CD4-positive, alpha-beta T cell (primary cell): ENCODE data around the gene MYB. TPM values are rescaled to one million over a fixed set of nuclear protein-coding genes. Genes with fewer than 3 reads are reported as not detected.
A peak's percentile ranks its signal among the peaks of the same experiment; 100 is the strongest.

ENCODE experiments used
- ATAC-seq: fragments of 200-7000 bp; cut with Tn5 transposase; one replicate; pipeline ENCODE4 v1.10.0; 2022; ENCODE audit warnings: mild to moderate bottlenecking; ENCODE audit not compliant: poor library complexity
- CTCF ChIA-PET: fragments of 350-600 bp; sonication (Branson Sonifier 250); formaldehyde crosslinking; loops from one replicate; lab custom pipeline; 2021; ENCODE audit warnings: antibody characterized with exemption, inconsistent platforms; lab: Charles Lee
- POLR2A ChIA-PET: fragments of 350-600 bp; sonication (Branson Sonifier 250); formaldehyde crosslinking; loops from one replicate; lab custom pipeline; 2021; ENCODE audit warnings: antibody characterized with exemption, inconsistent platforms; lab: Charles Lee
- DNase-seq, 14 experiments: peaks; one replicate each; pipeline ENCODE4 v3.0.0-alpha.2; 2013 to 2020; ENCODE audit warnings: mixed read lengths in 2 of 14
- H3K27ac ChIP-seq, 2 donors: one replicate each; pipeline versions ENCODE4 v1.5.1 to v1.7.0; 2013; ENCODE audit warnings: low read length in 2 of 2, low read depth in 1 of 2, mild to moderate bottlenecking in 1 of 2
- H3K27me3 ChIP-seq, 2 experiments: 1 replicate in 1 of 2; 2 replicates in 1 of 2; pipeline versions ENCODE4 v1.6.1 to v1.7.0; 2013; ENCODE audit warnings: low read length in 2 of 2, control low read depth in 1 of 2, mild to moderate bottlenecking in 1 of 2, moderate library complexity in 1 of 2; ENCODE audit not compliant: insufficient read depth in 2 of 2, control insufficient read depth in 1 of 2
- H3K36me3 ChIP-seq: one replicate; pipeline ENCODE4 v1.6.1; 2013; ENCODE audit warnings: low read length, control low read depth; ENCODE audit not compliant: insufficient read depth
- H3K4me1 ChIP-seq: one replicate; pipeline ENCODE4 v1.6.1; 2013; ENCODE audit warnings: low read length, control low read depth; ENCODE audit not compliant: insufficient read depth
- H3K4me3 ChIP-seq: one replicate; pipeline ENCODE4 v1.5.1; 2013; ENCODE audit warnings: mild to moderate bottlenecking, low read length, moderate library complexity
- H3K9me3 ChIP-seq, 2 experiments: 1 replicate in 1 of 2; 2 replicates in 1 of 2; pipeline versions ENCODE4 v1.6.1 to v1.7.0; 2013; ENCODE audit warnings: low read length in 2 of 2, mild to moderate bottlenecking in 2 of 2, control low read depth in 1 of 2, moderate library complexity in 1 of 2; ENCODE audit not compliant: control insufficient read depth in 1 of 2, insufficient read depth in 1 of 2
- H3K27ac Mint-ChIP-seq: one replicate; pipeline ENCODE4 v1.8.0; 2020; ENCODE audit warnings: mixed read lengths
- H3K27me3 Mint-ChIP-seq: one replicate; pipeline ENCODE4 v1.8.0; 2021; ENCODE audit warnings: mixed read lengths
- H3K36me3 Mint-ChIP-seq: one replicate; pipeline ENCODE4 v1.8.0; 2021; ENCODE audit warnings: low read depth, mixed read lengths
- H3K4me1 Mint-ChIP-seq: one replicate; pipeline ENCODE4 v1.8.0; 2021; ENCODE audit warnings: low read depth, mixed read lengths
- H3K4me3 Mint-ChIP-seq: one replicate; pipeline ENCODE4 v1.8.0; 2020; ENCODE audit warnings: mild to moderate bottlenecking, mixed read lengths
- H3K9me3 Mint-ChIP-seq: one replicate; pipeline ENCODE4 v1.8.0; 2020; ENCODE audit warnings: mixed read lengths
- intact Hi-C, 2 experiments: fragments of 100-400 bp; cut with DNase I in 1 of 2; cut with micrococcal nuclease in 1 of 2; formaldehyde crosslinking; loops; one replicate each; pipeline versions ENCODE4 v1.15.1 to v1.9.0; 2023 to 2025; cut with DNase I, micrococcal nuclease
- total RNA-seq, 174 experiments: library from RNA in 2 of 174; stranded (reverse) in 2 of 174; gene quantifications; one replicate each; pipeline ENCODE4 v1.2.3 and lab custom pipeline; 2021 to 2026
- TF ChIP-seq, protein P1 (sequence below): fragments of 200-600 bp; IDR thresholded peaks from one replicate; pipeline ENCODE4 v1.8.0; 2022; ENCODE audit warnings: antibody characterized with exemption, mild to moderate bottlenecking

Gene MYB
- total RNA-seq, 2 experiments from 2014 or later: 2.0 to 2.6 TPM

DNA sequence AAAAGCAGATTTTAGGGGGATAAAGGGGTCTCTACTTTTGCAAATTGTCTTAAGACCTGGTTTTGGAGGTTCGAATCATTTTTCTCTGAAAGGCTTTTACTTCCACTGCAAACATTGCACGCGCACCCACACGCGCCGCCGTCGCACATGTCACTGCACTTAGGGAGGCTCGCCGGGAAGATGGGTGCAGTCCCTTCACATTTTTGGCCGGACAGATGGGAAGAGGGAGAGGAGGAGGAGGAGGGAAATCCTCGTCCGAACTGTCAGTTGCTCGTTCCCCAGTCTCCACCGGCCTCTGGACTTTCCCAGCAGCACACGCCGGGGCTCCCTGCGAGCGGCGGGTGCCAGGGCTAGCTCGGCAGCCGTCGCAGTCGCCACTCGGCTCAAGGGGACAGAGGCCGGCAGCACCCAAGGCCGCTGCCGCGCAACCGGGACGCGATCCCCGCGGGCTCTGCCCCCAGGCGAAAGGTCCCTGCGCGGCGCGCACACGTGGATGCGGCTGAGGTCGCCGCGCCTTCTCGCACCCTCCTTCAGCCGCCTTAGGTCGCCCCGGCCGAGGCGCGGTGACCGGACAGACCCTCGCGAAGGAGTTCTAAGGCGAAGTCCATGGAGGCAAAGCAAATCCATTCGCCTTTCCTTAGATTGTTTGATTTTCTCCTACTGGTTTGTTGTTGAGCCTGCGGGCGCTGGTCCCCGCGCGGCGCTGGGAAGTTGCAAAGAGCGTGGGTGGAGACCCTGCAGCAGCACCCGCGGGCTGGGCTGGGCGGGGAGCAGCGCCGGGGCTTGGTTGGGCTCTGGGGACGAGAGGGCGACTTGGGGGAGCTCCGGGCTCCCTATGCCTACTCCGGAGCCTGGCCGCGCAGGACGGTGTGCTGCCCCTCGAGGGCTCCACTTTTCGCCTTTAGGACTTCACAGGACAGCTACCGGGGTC, 1.2 kb downstream of the MYB start:
- H3K36me3 ChIP-seq: no peaks in the 10 kb centered on the region
- ATAC-seq (peak; percentile 24), DNase-seq (peak in 11 of 14 experiments; percentile 13 to 64 (median 38))
- intact Hi-C loops: loop anchor here (1.0 to 10.0 kb wide), 10 partner anchors 19 to 1008 kb away; partner anchors contain the start of gene HBS1L (in 1 of the 2)
- no peaks in the 10 kb centered on the region for H3K27me3 Mint-ChIP-seq
- TF ChIP-seq, protein P1, sequence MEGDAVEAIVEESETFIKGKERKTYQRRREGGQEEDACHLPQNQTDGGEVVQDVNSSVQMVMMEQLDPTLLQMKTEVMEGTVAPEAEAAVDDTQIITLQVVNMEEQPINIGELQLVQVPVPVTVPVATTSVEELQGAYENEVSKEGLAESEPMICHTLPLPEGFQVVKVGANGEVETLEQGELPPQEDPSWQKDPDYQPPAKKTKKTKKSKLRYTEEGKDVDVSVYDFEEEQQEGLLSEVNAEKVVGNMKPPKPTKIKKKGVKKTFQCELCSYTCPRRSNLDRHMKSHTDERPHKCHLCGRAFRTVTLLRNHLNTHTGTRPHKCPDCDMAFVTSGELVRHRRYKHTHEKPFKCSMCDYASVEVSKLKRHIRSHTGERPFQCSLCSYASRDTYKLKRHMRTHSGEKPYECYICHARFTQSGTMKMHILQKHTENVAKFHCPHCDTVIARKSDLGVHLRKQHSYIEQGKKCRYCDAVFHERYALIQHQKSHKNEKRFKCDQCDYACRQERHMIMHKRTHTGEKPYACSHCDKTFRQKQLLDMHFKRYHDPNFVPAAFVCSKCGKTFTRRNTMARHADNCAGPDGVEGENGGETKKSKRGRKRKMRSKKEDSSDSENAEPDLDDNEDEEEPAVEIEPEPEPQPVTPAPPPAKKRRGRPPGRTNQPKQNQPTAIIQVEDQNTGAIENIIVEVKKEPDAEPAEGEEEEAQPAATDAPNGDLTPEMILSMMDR: no peak
- ChIA-PET CTCF (interaction anchor here (0.7 to 3.0 kb wide), 4 partner anchors 20 to 153 kb away, joined by 3 to 20 read pairs (median 3); no protein-coding TSS in a partner anchor), POLR2A (interaction anchor here (1.0 to 4.7 kb wide), 9 partner anchors 8 to 127 kb away, joined by 4 to 31 read pairs (median 7); partner anchors contain the start of gene HBS1L)
- H3K4me1 ChIP-seq: peaks cover 26% of the 10 kb centered on the region
- no peaks in the 10 kb centered on the region for H3K9me3 ChIP-seq
- H3K27ac ChIP-seq: peak overlapping the region in 1 of 2 donors; percentile 15
- H3K36me3 Mint-ChIP-seq: peaks cover 10% of the 10 kb centered on the region
- peak overlapping the region; percentile 96 for H3K4me3 Mint-ChIP-seq
- peak overlapping the region; percentile 76 for H3K27ac Mint-ChIP-seq
- no peaks in the 10 kb centered on the region for H3K27me3 ChIP-seq
- peaks cover 33% of the 10 kb centered on the region for H3K4me1 Mint-ChIP-seq
- H3K4me3 ChIP-seq: peak overlapping the region; percentile 71
- no peaks in the 10 kb centered on the region for H3K9me3 Mint-ChIP-seq

DNA sequence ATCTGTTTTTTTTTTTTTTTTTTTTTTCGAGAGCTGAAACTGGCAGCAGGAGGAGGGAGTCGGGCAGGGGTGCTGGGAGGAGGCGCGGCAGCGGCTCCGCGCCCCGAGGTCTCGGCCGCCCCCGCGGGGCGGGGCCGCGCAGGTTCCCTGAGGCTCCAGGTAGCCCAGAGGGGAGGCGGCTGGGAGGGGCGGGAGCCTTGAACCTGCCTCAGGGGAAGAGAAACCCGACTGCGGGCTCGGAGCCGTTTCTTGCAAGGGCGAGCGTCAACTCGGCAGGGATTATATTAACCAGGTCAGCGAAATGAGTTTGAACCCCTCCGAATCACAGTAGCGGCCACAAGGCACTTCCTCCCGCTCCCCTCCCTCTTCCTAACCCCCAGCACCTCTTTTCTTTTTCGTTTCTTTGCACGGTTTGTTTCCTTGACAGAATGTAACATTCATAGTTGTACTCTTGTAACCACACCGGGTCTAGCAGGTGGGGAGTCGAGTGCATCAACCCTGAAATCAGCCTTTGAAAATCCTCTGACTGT, 2.0 kb downstream of the MYB start:
- peak overlapping the region; percentile 94 for H3K4me3 Mint-ChIP-seq
- H3K36me3 ChIP-seq: no peaks in the 10 kb centered on the region
- no peaks in the 10 kb centered on the region for H3K27me3 Mint-ChIP-seq
- H3K36me3 Mint-ChIP-seq: peaks cover 10% of the 10 kb centered on the region
- H3K4me3 ChIP-seq: peak overlapping the region; percentile 71
- peak overlapping the region in 1 of 2 donors; percentile 24 for H3K27ac ChIP-seq
- no peaks in the 10 kb centered on the region for H3K9me3 ChIP-seq
- TF ChIP-seq, protein P1: no peak
- peaks cover 33% of the 10 kb centered on the region for H3K4me1 Mint-ChIP-seq
- DNase-seq (peak in 13 of 14 experiments; percentile 36 to 85 (median 66)), ATAC-seq (peak; percentile 54)
- ChIA-PET CTCF (interaction anchor here (0.7 to 3.0 kb wide), 22 partner anchors 10 to 222 kb away, joined by 3 to 23 read pairs (median 4); partner anchors contain the start of gene HBS1L), POLR2A (interaction anchor here (1.0 to 4.7 kb wide), 11 partner anchors 14 to 128 kb away, joined by 3 to 31 read pairs (median 6); partner anchors contain the start of gene HBS1L)
- no peaks in the 10 kb centered on the region for H3K9me3 Mint-ChIP-seq
- H3K4me1 ChIP-seq: peaks cover 26% of the 10 kb centered on the region
- intact Hi-C loops: loop anchor here (1.0 to 10.0 kb wide), 10 partner anchors 20 to 1008 kb away; partner anchors contain the start of gene HBS1L (in 1 of the 2)
- peak overlapping the region; percentile 57 for H3K27ac Mint-ChIP-seq
- H3K27me3 ChIP-seq: no peaks in the 10 kb centered on the region
